Testis (tissue), 3 donors: ENCODE data around the gene ARHGEF7. TPM values are rescaled to one million over a fixed set of nuclear protein-coding genes. Genes with fewer than 3 reads are reported as not detected.

Experiments used
- DNase-seq: peaks from one replicate; pipeline ENCODE4 v3.0.0-alpha.2; 2019
- H3K27ac ChIP-seq, 2 donors: fragments of 200-600 bp; sonication (generic); one replicate each; pipeline ENCODE4 v1.5.1; 2019
- H3K27me3 ChIP-seq: fragments of 200-600 bp; sonication (generic); one replicate; pipeline ENCODE4 v1.5.1; 2019
- H3K36me3 ChIP-seq: fragments of 200-600 bp; sonication (generic); one replicate; pipeline ENCODE4 v1.5.1; 2017; ENCODE audit warnings: low read depth; ENCODE audit errors: missing control alignments
- H3K4me1 ChIP-seq: fragments of 200-600 bp; sonication (generic); one replicate; pipeline ENCODE4 v1.5.1; 2019
- H3K4me3 ChIP-seq, 2 donors: fragments of 200-600 bp; sonication (generic); one replicate each; pipeline ENCODE4 v1.5.1; 2017 to 2019
- H3K9me3 ChIP-seq: fragments of 200-600 bp; sonication (generic); one replicate; pipeline ENCODE4 v1.5.1; 2017
- CTCF ChIP-seq, 3 experiments: fragments of 450-650 bp in 2 of 3; fragments of 200-600 bp in 1 of 3; sonication (generic) in 1 of 3; IDR thresholded peaks; one replicate each; pipeline ENCODE4 v1.5.1; 2016 to 2019; ENCODE audit warnings: antibody characterized with exemption in 3 of 3, mild to moderate bottlenecking in 2 of 3, moderate library complexity in 1 of 3
- POLR2A ChIP-seq: fragments of 450-650 bp; IDR thresholded peaks from one replicate; pipeline ENCODE4 v1.6.1; 2017; ENCODE audit warnings: antibody characterized with exemption, mild to moderate bottlenecking, moderate library complexity
- WGBS, 2 donors: methylation state at CpG; one replicate each; pipeline ENCODE4 v1.1.5; 2018; 5-methylcytosine and 5-hydroxymethylcytosine counted together
- intact Hi-C: fragments of 100-400 bp; cut with DNase I; formaldehyde crosslinking; loops from one replicate; pipeline ENCODE4 v1.15.1; 2023; ENCODE audit warnings: low total_unique reads
- polyA plus RNA-seq: library from polyadenylated mRNA; stranded (reverse); fragments of 350-450 nt; fragmentation: Illumina TruSeq; extraction: RNeasy Lipid Tissue Mini Kit (QIAGEN cat#74804); gene quantifications from one replicate; pipeline ENCODE4 v1.2.3, GENCODE V29; 2014; ENCODE audit warnings: low read depth, low replicate concordance; ENCODE audit not compliant: insufficient read depth
- total RNA-seq, 2 donors: library from RNA; depleted of rRNA; stranded (reverse); fragments of >200 nt; gene quantifications; one replicate each; pipeline ENCODE4 v1.2.3, GENCODE V29; 2016

ARHGEF7 gene
- total and polyA plus RNA-seq, 3 donors from 2014 or later, result 73.6 to 136 (median 118) TPM

- H3K27ac ChIP-seq, result no peak overlapping the region
- no peaks in the 10 kb centered on the region for H3K4me1 ChIP-seq
- no peaks in the 10 kb centered on the region for H3K36me3 ChIP-seq
- DNase-seq, result no peak
- no peak for TF ChIP-seq CTCF (IDR thresholded peaks at IDR 0.05)
- TF ChIP-seq POLR2A, result no peak
- intact Hi-C loops, result no loop called here
- H3K27me3 ChIP-seq, result no peaks in the 10 kb centered on the region
- 82 to 83% methylated on average over 16 to 19 of the region's 19 CpGs for WGBS, 2 donors
- no peak overlapping the region for H3K4me3 ChIP-seq
- no peaks in the 10 kb centered on the region for H3K9me3 ChIP-seq
Measured at GRCh38 chr13:111322001-111322915, 207.1 kb downstream of the ARHGEF7 start.

GRCh38 chr13:111322916-111323331 is 207.8 kb downstream of the ARHGEF7 start:
- DNase-seq, result no peak
- Histone ChIP-seq H3K9me3 (no peaks in the 10 kb centered on the region), H3K4me3 (no peak overlapping the region), H3K4me1 (no peaks in the 10 kb centered on the region), H3K36me3 (no peaks in the 10 kb centered on the region), H3K27ac (no peak overlapping the region), H3K27me3 (no peaks in the 10 kb centered on the region)
- TF ChIP-seq POLR2A, result no peak
- TF ChIP-seq CTCF (IDR thresholded peaks at IDR 0.05), result no peak
- intact Hi-C loops, result no loop called here
- 75 to 82% methylated on average over 2 to 7 of the region's 7 CpGs for WGBS, 2 donors

- H3K4me1 ChIP-seq, result no peaks in the 10 kb centered on the region
- TF ChIP-seq POLR2A (no peak), CTCF (IDR thresholded peaks at IDR 0.05) (no peak)
- H3K36me3 ChIP-seq, result no peaks in the 10 kb centered on the region
- H3K27ac ChIP-seq, result no peak overlapping the region
- 81 to 85% methylated on average over 14 of the region's 14 CpGs for WGBS, 2 donors
- H3K4me3 ChIP-seq, result no peak overlapping the region
- no peaks in the 10 kb centered on the region for H3K9me3 ChIP-seq
- no peaks in the 10 kb centered on the region for H3K27me3 ChIP-seq
- DNase-seq, result no peak
- intact Hi-C loops, result no loop called here
Measured at GRCh38 chr13:111323549-111323948, 208.4 kb downstream of the ARHGEF7 start.

- no peaks in the 10 kb centered on the region for H3K4me1 ChIP-seq
- H3K27ac ChIP-seq, result no peak overlapping the region
- no peaks in the 10 kb centered on the region for H3K36me3 ChIP-seq
- WGBS, 2 donors, result 78 to 80% methylated on average over 15 to 17 of the region's 17 CpGs
- TF ChIP-seq CTCF (IDR thresholded peaks at IDR 0.05), result no peak
- no peak for TF ChIP-seq POLR2A
- no peak overlapping the region for H3K4me3 ChIP-seq
- intact Hi-C loops, result no loop called here
- H3K27me3 ChIP-seq, result no peaks in the 10 kb centered on the region
- H3K9me3 ChIP-seq, result no peaks in the 10 kb centered on the region
- no peak for DNase-seq
Measured at GRCh38 chr13:111323950-111324651, 209.0 kb downstream of the ARHGEF7 start.
